Activated CD8-positive, alpha-beta T cell treated with anti-CD3 and anti-CD28 coated beads, Interleukin-2, amount 10 ng/mL, durations not matched to agents 7 days and 5 days (primary cell): Measurements from ENCODE around the gene ASTN2. TPM values are rescaled to one million over a fixed set of nuclear protein-coding genes. Genes with fewer than 3 reads are reported as not detected.

Source experiments
- ATAC-seq: fragments of 150-1000 bp; cut with Tn5 transposase; one replicate; pipeline ENCODE4 v1.10.0; 2021; ENCODE audit warnings: moderate library complexity
- CTCF ChIA-PET: fragments of 350-600 bp; sonication (Branson Sonifier 250); formaldehyde crosslinking; loops from one replicate; lab custom pipeline; 2021; ENCODE audit warnings: antibody characterized with exemption; lab: Charles Lee
- POLR2A ChIA-PET: fragments of 350-600 bp; sonication (Branson Sonifier 250); formaldehyde crosslinking; loops from one replicate; lab custom pipeline; 2021; ENCODE audit warnings: antibody characterized with exemption; lab: Charles Lee
- DNase-seq: peaks from one replicate; pipeline ENCODE4 v3.0.0-alpha.2; 2020
- H3K27ac Mint-ChIP-seq: one replicate; pipeline ENCODE4 v1.8.0; 2021; ENCODE audit warnings: mild to moderate bottlenecking, mixed read lengths
- H3K27me3 Mint-ChIP-seq: one replicate; pipeline ENCODE4 v1.8.0; 2021; ENCODE audit warnings: low read depth, mixed read lengths
- H3K36me3 Mint-ChIP-seq: one replicate; pipeline ENCODE4 v1.8.0; 2021; ENCODE audit warnings: low read depth, mixed read lengths
- H3K4me1 Mint-ChIP-seq: one replicate; pipeline ENCODE4 v1.8.0; 2021; ENCODE audit warnings: low read depth, mixed read lengths
- H3K4me3 Mint-ChIP-seq: one replicate; pipeline ENCODE4 v1.8.0; 2021; ENCODE audit warnings: mild to moderate bottlenecking, mixed read lengths
- H3K9me3 Mint-ChIP-seq: one replicate; pipeline ENCODE4 v1.8.0; 2022; ENCODE audit warnings: mixed read lengths; ENCODE audit not compliant: insufficient read depth
- total RNA-seq, 2 experiments: library from RNA; stranded (reverse); gene quantifications; one replicate each; pipeline ENCODE4 v1.2.3, GENCODE V29; 2021

ASTN2 gene, protein sequence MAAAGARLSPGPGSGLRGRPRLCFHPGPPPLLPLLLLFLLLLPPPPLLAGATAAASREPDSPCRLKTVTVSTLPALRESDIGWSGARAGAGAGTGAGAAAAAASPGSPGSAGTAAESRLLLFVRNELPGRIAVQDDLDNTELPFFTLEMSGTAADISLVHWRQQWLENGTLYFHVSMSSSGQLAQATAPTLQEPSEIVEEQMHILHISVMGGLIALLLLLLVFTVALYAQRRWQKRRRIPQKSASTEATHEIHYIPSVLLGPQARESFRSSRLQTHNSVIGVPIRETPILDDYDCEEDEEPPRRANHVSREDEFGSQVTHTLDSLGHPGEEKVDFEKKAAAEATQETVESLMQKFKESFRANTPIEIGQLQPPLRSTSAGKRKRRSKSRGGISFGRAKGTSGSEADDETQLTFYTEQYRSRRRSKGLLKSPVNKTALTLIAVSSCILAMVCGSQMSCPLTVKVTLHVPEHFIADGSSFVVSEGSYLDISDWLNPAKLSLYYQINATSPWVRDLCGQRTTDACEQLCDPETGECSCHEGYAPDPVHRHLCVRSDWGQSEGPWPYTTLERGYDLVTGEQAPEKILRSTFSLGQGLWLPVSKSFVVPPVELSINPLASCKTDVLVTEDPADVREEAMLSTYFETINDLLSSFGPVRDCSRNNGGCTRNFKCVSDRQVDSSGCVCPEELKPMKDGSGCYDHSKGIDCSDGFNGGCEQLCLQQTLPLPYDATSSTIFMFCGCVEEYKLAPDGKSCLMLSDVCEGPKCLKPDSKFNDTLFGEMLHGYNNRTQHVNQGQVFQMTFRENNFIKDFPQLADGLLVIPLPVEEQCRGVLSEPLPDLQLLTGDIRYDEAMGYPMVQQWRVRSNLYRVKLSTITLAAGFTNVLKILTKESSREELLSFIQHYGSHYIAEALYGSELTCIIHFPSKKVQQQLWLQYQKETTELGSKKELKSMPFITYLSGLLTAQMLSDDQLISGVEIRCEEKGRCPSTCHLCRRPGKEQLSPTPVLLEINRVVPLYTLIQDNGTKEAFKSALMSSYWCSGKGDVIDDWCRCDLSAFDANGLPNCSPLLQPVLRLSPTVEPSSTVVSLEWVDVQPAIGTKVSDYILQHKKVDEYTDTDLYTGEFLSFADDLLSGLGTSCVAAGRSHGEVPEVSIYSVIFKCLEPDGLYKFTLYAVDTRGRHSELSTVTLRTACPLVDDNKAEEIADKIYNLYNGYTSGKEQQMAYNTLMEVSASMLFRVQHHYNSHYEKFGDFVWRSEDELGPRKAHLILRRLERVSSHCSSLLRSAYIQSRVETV (N-terminal part only)
- total RNA-seq = 1 to 10 TPM; 4.7 to 4.9 TPM

DNA sequence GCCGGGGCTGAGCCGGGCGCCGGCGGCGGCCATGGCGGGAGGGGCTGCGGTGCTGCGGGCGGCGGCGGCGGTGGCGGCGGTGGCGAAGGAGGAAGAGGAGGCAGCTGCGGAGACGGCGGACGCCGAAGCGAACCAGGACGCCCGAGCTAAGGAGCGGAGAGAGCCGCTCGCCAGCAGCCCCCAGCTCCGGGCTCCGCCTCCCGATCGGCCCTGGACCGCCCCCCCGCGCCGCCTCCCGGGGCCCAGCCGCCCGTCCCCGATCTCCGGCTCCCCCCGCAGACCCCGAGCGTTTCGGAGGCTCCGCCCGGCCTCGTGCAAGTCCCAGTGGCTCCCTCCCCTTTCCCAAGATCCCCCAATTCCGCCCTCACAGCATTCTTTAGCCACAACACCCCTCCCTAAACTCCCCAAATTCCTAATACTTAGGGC is at the start of gene ASTN2:
Gene ASTN2, minus strand, starts transcription at position 152 of the 426 bp plus-strand sequence. Its CDS starts 119 bp downstream, at position 33.
- ChIA-PET POLR2A (no interaction called here), CTCF (no interaction called here)
- peaks cover 2% of the 10 kb centered on the region for H3K36me3 Mint-ChIP-seq
- H3K27ac Mint-ChIP-seq = no peak within 1 kb of the TSS
- H3K27me3 Mint-ChIP-seq = peaks cover 22% of the 10 kb centered on the region
- no peak within 1 kb of the TSS for H3K4me3 Mint-ChIP-seq
- peaks cover 2% of the 10 kb centered on the region for H3K4me1 Mint-ChIP-seq
- ATAC-seq (peak; percentile 39), DNase-seq (no peak)
- H3K9me3 Mint-ChIP-seq = no peaks in the 10 kb centered on the region

DNA sequence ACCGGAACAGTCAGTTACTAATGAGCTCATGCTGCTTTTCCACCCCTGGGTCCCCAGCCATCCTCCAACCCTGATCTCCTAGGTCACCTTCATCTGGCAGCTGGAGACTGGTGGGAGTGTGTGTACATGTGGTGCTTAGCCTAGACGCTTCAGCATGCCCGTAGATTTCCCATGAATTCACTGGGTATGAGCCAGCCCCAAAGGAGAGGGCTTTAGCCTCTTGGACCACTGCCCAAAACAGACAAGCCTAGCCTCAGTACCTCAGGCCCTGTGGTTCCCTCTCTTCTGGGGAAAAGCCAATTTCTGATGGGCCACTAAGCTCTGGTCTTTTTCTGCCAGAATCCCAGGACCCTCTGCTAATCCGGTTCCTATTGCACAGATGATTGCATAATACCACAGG is 48.0 kb upstream of the ASTN2 start:
- H3K36me3 Mint-ChIP-seq = no peaks in the 10 kb centered on the region
- H3K4me1 Mint-ChIP-seq = no peaks in the 10 kb centered on the region
- H3K4me3 Mint-ChIP-seq = no peak overlapping the region
- POLR2A ChIA-PET = no interaction called here
- ATAC-seq (no peak), DNase-seq (no peak)
- H3K27me3 Mint-ChIP-seq = no peaks in the 10 kb centered on the region
- CTCF ChIA-PET = no interaction called here
- H3K27ac Mint-ChIP-seq = no peak overlapping the region
- no peaks in the 10 kb centered on the region for H3K9me3 Mint-ChIP-seq

DNA sequence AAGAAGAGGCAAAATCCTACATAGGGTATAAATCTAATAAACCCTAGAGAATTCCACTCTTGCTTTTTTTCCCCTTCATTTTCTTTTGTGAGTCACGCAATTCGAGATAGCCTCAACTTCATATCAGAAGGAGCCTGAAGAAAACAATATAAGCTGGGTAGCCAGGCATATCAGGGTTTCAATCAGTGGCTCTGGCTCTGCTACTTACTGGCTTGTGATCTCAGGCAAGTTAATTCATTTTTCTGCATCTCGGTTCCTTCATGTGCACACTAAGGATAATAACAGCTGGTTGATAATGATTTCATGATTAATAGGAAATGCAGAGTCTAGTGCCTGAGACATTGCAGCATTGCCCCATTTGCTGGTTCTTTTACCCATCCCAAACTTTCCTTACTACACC is 46.5 kb upstream of the ASTN2 start:
- no peaks in the 10 kb centered on the region for H3K4me1 Mint-ChIP-seq
- POLR2A ChIA-PET = no interaction called here
- H3K4me3 Mint-ChIP-seq = no peak overlapping the region
- H3K27ac Mint-ChIP-seq = no peak overlapping the region
- H3K27me3 Mint-ChIP-seq = no peaks in the 10 kb centered on the region
- no peak for DNase-seq
- no peaks in the 10 kb centered on the region for H3K9me3 Mint-ChIP-seq
- CTCF ChIA-PET = no interaction called here
- H3K36me3 Mint-ChIP-seq = no peaks in the 10 kb centered on the region
- ATAC-seq = no peak

DNA sequence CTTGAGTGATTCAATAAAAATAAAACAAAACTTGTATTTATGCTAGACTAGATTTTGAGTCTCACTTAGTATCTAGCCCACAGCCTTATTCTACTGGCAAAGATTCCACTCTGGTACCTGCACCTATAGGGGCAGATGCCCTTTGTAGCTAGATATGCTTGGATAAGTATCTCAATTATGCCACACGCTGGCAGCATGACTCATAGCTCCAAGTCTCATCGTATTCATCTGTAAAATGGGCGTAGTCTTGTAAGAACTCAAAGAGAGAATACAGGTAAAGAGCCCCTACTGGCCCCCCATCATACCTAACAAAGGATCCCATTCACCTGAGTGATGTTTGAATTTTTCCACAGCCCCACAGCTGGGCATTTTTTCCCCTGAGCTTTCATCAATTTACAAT is 45.9 kb upstream of the ASTN2 start:
- no peaks in the 10 kb centered on the region for H3K9me3 Mint-ChIP-seq

DNA sequence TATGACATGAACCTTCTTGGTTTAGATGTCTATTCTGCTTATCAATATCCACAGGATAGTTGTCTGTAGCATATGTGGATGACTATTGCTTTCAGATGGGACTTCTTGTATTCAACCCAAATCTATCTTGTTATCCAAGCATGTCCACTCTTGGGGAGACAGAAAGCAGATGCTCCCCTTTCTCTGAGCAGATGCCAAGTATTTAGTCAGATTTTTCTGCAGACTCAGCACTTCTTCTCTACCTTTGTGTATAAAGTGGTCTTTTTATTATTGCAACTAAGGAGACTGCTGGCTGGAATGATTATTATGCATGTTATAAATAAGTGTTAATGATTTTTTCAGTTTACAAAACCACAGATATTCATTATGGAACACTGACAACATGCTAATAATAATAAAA is 45.1 kb upstream of the ASTN2 start:
- Mint-ChIP-seq H3K27ac (no peak overlapping the region), H3K4me1 (no peaks in the 10 kb centered on the region), H3K9me3 (no peaks in the 10 kb centered on the region), H3K27me3 (no peaks in the 10 kb centered on the region), H3K36me3 (no peaks in the 10 kb centered on the region), H3K4me3 (no peak overlapping the region)
- ChIA-PET CTCF (interaction anchor here (1.7 kb wide), 1 partner anchor 28 kb away, joined by 4 read pairs; no protein-coding TSS in a partner anchor), POLR2A (no interaction called here)
- no peak for DNase-seq
- no peak for ATAC-seq

More for the DNA sequence above, 45.9 kb upstream of the ASTN2 start:
- ChIA-PET CTCF (interaction anchor here (1.7 kb wide), 1 partner anchor 27 kb away, joined by 4 read pairs; no protein-coding TSS in a partner anchor), POLR2A (no interaction called here)
- Mint-ChIP-seq H3K4me3 (no peak overlapping the region), H3K27me3 (no peaks in the 10 kb centered on the region), H3K4me1 (no peaks in the 10 kb centered on the region), H3K36me3 (no peaks in the 10 kb centered on the region), H3K27ac (no peak overlapping the region)
- DNase-seq (no peak), ATAC-seq (no peak)

DNA sequence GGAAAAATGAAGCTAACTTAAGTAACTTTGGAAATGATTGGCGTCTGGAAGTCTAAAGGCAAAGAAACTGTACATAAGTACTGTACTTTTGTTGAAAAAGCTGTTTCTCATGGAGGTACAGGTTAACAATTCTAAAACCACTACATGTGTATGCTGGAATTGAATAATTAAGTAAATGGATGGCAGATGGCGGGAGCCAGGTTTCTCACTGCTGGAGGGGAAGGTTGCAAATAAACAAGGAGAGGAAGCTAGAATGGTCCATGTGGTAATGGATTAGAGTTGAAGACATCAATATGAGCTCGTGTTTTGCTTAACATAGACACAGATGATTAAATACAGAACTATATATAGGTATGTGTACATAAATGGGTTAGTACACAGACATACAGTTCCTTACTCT is 43.2 kb upstream of the ASTN2 start:
- Mint-ChIP-seq H3K4me3 (no peak overlapping the region), H3K27me3 (no peaks in the 10 kb centered on the region), H3K36me3 (no peaks in the 10 kb centered on the region), H3K4me1 (no peaks in the 10 kb centered on the region), H3K27ac (no peak overlapping the region), H3K9me3 (no peaks in the 10 kb centered on the region)
- no peak for ATAC-seq
- POLR2A ChIA-PET = no interaction called here
- CTCF ChIA-PET = no interaction called here
- no peak for DNase-seq

DNA sequence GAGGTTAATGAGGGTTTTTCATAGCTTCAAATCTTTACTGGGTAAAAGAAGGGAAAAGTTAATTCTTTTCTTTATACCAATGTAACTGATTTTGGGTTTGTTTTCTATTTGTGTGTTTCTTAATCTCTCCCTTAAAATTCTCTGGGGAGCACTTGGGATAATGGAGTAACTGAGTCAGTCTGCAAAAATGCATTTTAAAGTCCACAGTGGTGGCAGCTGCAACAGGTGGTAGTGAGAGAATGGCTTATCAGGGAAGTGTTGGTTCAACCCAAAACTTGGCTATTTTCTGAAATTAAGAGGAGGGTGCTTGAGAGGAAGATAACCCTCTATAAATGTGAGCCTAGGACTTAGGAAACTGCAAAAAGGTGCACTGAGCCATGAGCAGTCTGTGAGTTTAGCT is 39.9 kb upstream of the ASTN2 start:
- POLR2A ChIA-PET = no interaction called here
- no peak for DNase-seq
- no peak overlapping the region for H3K4me3 Mint-ChIP-seq
- no peak for ATAC-seq
- no peak overlapping the region for H3K27ac Mint-ChIP-seq
- H3K4me1 Mint-ChIP-seq = no peaks in the 10 kb centered on the region
- CTCF ChIA-PET = no interaction called here
- H3K27me3 Mint-ChIP-seq = no peaks in the 10 kb centered on the region
- H3K36me3 Mint-ChIP-seq = no peaks in the 10 kb centered on the region
- no peaks in the 10 kb centered on the region for H3K9me3 Mint-ChIP-seq

DNA sequence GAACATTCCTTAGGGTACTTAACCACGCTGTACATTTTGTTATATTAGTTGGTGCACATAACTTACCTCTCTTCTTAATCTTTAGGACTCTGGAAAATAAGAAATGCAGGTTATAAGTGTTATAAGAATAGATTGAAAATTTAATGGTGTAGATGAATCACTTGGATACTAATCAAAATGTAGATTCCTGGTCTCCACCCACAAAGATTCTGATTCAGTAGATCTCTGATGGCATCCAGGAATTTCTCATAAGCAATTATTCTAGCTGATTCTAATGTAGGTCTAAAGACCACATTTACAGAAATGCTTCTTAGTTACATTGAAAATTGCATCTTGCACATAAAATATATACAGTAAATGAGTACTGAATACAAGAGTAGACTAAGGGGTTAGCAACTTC is 38.9 kb upstream of the ASTN2 start:
- ChIA-PET CTCF (no interaction called here), POLR2A (no interaction called here)
- Mint-ChIP-seq H3K27ac (no peak overlapping the region), H3K9me3 (no peaks in the 10 kb centered on the region), H3K4me1 (no peaks in the 10 kb centered on the region), H3K27me3 (no peaks in the 10 kb centered on the region), H3K36me3 (no peaks in the 10 kb centered on the region), H3K4me3 (no peak overlapping the region)
- DNase-seq = no peak
- no peak for ATAC-seq

DNA sequence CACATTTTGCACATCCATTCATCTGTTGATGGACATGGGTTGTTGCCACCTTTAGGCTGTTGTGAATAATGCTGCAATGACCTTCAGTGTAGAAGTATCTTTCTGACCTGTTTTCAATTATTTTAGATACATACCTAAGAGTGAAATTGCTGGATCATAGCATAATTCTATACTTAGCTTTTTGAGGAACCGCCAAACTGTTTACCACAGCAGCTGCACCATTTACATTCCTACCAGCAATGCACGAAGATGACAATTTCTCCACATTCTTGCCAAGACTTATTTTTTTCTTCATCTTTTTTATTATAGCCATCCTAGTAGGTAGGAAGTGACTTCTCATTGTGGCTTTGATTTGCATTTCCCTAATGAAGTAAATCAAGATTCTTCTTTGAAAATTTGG is 36.5 kb upstream of the ASTN2 start:
- no peaks in the 10 kb centered on the region for H3K9me3 Mint-ChIP-seq
- POLR2A ChIA-PET = no interaction called here
- CTCF ChIA-PET = no interaction called here
- H3K36me3 Mint-ChIP-seq = no peaks in the 10 kb centered on the region
- no peak overlapping the region for H3K27ac Mint-ChIP-seq
- DNase-seq = no peak
- no peak for ATAC-seq
- H3K27me3 Mint-ChIP-seq = no peaks in the 10 kb centered on the region
- no peaks in the 10 kb centered on the region for H3K4me1 Mint-ChIP-seq
- no peak overlapping the region for H3K4me3 Mint-ChIP-seq

DNA sequence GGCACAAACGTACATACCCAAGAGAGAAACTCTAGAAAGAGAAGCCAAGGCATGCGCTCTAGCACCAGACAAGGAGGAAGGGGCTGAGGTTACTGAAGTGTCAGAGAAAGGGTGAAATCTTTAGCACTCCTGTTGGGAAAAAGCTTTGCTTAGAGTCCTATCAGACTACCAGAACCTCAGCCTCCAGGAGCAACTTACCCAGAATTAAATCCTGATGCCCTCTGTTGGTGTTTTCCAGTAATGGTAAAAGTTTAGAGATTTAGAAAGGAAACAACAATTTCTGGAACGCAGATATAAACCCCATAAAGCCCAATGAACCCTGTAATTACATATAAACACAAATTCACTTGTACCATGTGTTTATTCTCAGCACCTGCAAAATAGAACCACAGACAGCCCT is 33.2 kb upstream of the ASTN2 start:
- POLR2A ChIA-PET = no interaction called here
- no peak for ATAC-seq
- H3K9me3 Mint-ChIP-seq = no peaks in the 10 kb centered on the region
- CTCF ChIA-PET = no interaction called here
- no peak overlapping the region for H3K27ac Mint-ChIP-seq
- no peak overlapping the region for H3K4me3 Mint-ChIP-seq
- no peaks in the 10 kb centered on the region for H3K4me1 Mint-ChIP-seq
- no peaks in the 10 kb centered on the region for H3K27me3 Mint-ChIP-seq
- no peak for DNase-seq
- H3K36me3 Mint-ChIP-seq = no peaks in the 10 kb centered on the region

DNA sequence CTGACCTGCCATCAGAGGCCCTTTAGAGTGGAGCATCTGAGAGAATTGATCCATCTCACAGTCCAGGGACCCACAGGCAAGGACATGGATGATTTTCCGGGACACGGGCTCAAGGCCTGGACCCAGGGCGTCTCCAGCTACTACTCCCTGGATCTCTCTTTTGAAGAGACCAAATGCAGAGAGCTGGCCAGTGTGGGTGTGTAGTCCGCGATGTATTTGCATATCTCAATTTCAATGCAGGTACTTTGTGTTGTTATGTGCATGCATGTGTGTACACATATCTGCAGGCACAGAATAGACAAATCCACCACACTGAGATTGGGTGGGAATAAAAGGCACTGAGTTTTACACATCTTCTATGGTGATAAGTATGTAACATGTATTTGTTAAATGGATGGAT is 30.8 kb upstream of the ASTN2 start:
- ChIA-PET POLR2A (no interaction called here), CTCF (no interaction called here)
- ATAC-seq (no peak), DNase-seq (no peak)
- Mint-ChIP-seq H3K9me3 (no peaks in the 10 kb centered on the region), H3K36me3 (no peaks in the 10 kb centered on the region), H3K4me1 (no peaks in the 10 kb centered on the region), H3K27me3 (no peaks in the 10 kb centered on the region), H3K4me3 (no peak overlapping the region), H3K27ac (no peak overlapping the region)
